HEK293 (cell line): ENCODE data around the gene BOK.

Experiments
- CTCF ChIA-PET: fragments of 350-600 bp; formaldehyde crosslinking; extraction: SDS; loops from one replicate; lab custom pipeline; 2021; ENCODE audit warnings: antibody characterized with exemption; lab: Yijun Ruan, JAX
- POLR2A ChIA-PET: fragments of 300-600 bp; formaldehyde crosslinking; extraction: SDS; loops from one replicate; lab custom pipeline; 2020; ENCODE audit warnings: antibody characterized with exemption, inconsistent platforms; lab: Yijun Ruan, JAX
- H3K27ac ChIP-seq: fragments of 200-500 bp; sonication (Bioruptor generic); 2 replicates; pipeline ENCODE4 v1.5.1; 2014; ENCODE audit warnings: low read depth, low read length, control low read depth, inconsistent platforms; ENCODE audit errors: extremely low read depth
- H3K36me3 ChIP-seq, 2 experiments: fragments of 200-500 bp in 1 of 2; sonication (Bioruptor generic) in 1 of 2; 1 replicate in 1 of 2; 2 replicates in 1 of 2; pipeline ENCODE4 v1.5.1; 2014 to 2017; ENCODE audit warnings: inconsistent platforms in 2 of 2, low read length in 2 of 2; ENCODE audit not compliant: control insufficient read depth in 2 of 2, insufficient read depth in 1 of 2
- H3K4me1 ChIP-seq: fragments of 200-500 bp; sonication (Bioruptor generic); 2 replicates; pipeline ENCODE4 v1.5.1; 2014; ENCODE audit warnings: mild to moderate bottlenecking, low read length, inconsistent platforms; ENCODE audit not compliant: control insufficient read depth, insufficient read depth
- H3K4me3 ChIP-seq: 2 replicates; pipeline ENCODE4 v1.5.1; 2011; ENCODE audit warnings: low read depth, mild to moderate bottlenecking, control low read depth, low read length, moderate library complexity
- H3K9me3 ChIP-seq: fragments of 200-500 bp; sonication (Bioruptor generic); 2 replicates; pipeline ENCODE4 v1.5.1; 2014; ENCODE audit warnings: low read depth, low read length, inconsistent platforms; ENCODE audit not compliant: control insufficient read depth, insufficient read depth
- ATF2 ChIP-seq: fragments of 450-650 bp; formaldehyde crosslinking; IDR thresholded peaks from 2 replicates; pipeline ENCODE4 v1.5.1; 2016; ENCODE audit warnings: missing biosample characterization, missing genetic modification characterization, low read depth
- EGR2 ChIP-seq: fragments of 450-650 bp; formaldehyde crosslinking; IDR thresholded peaks from 2 replicates; pipeline ENCODE4 v1.5.1; 2016; ENCODE audit warnings: low read depth, missing biosample characterization, missing genetic modification characterization
- MEIS1 ChIP-seq: sonication (generic); formaldehyde crosslinking; IDR thresholded peaks from 2 replicates; pipeline ENCODE4 v1.8.1; 2022; ENCODE audit warnings: missing genetic modification reagents, mild to moderate bottlenecking, borderline replicate concordance
- OVOL3 ChIP-seq: fragments of 450-650 bp; formaldehyde crosslinking; IDR thresholded peaks from 2 replicates; pipeline ENCODE4 v1.5.1; 2016; ENCODE audit warnings: missing biosample characterization, missing genetic modification characterization
- PRDM1 ChIP-seq: fragments of 450-650 bp; formaldehyde crosslinking; IDR thresholded peaks from 2 replicates; pipeline ENCODE4; 2016; ENCODE audit warnings: missing biosample characterization, missing genetic modification characterization
- PRDM6 ChIP-seq: fragments of 450-650 bp; formaldehyde crosslinking; IDR thresholded peaks from 2 replicates; pipeline ENCODE4 v1.5.1; 2017; ENCODE audit warnings: missing biosample characterization, missing genetic modification characterization
- RBAK ChIP-seq: fragments of 450-650 bp; formaldehyde crosslinking; IDR thresholded peaks from 2 replicates; pipeline ENCODE4 v1.5.1; 2016; ENCODE audit warnings: missing biosample characterization, missing genetic modification characterization
- TRIM28 ChIP-seq: IDR thresholded peaks from 2 replicates; pipeline ENCODE4 v1.6.1; 2011; ENCODE audit warnings: low read length, control low read depth, borderline replicate concordance
- YY2 ChIP-seq: fragments of 450-650 bp; formaldehyde crosslinking; IDR thresholded peaks from 2 replicates; pipeline ENCODE4 v1.5.1; 2016; ENCODE audit warnings: missing biosample characterization, missing genetic modification characterization
- ZBTB8A ChIP-seq: fragments of 450-650 bp; formaldehyde crosslinking; IDR thresholded peaks from 2 replicates; pipeline ENCODE4 v1.5.1; 2016; ENCODE audit warnings: missing biosample characterization, missing genetic modification characterization
- ZNF112 ChIP-seq: fragments of 450-650 bp; formaldehyde crosslinking; IDR thresholded peaks from 2 replicates; pipeline ENCODE4 v1.5.0; 2017; ENCODE audit warnings: missing biosample characterization, missing genetic modification characterization
- ZNF175 ChIP-seq: fragments of 450-650 bp; formaldehyde crosslinking; IDR thresholded peaks from 2 replicates; pipeline ENCODE4 v1.5.1; 2016; ENCODE audit warnings: missing biosample characterization, missing genetic modification characterization
- ZNF214 ChIP-seq: fragments of 450-650 bp; formaldehyde crosslinking; IDR thresholded peaks from 2 replicates; pipeline ENCODE4 v1.5.1; 2017; ENCODE audit warnings: missing biosample characterization, mild to moderate bottlenecking, missing genetic modification characterization, borderline replicate concordance
- ZNF274 ChIP-seq, 2 experiments: fragments of 200-500 bp in 1 of 2; fragments of 450-650 bp in 1 of 2; sonication (Bioruptor generic) in 1 of 2; formaldehyde crosslinking in 1 of 2; IDR thresholded peaks; 2 replicates each; pipeline versions ENCODE4 v1.5.1 to v1.6.1; 2014 to 2016; ENCODE audit warnings: borderline replicate concordance in 1 of 2, inconsistent platforms in 1 of 2, low read length in 1 of 2, missing biosample characterization in 1 of 2, missing genetic modification characterization in 1 of 2
- ZNF311 ChIP-seq: fragments of 450-650 bp; formaldehyde crosslinking; IDR thresholded peaks from 2 replicates; pipeline ENCODE4 v1.5.1; 2017; ENCODE audit warnings: missing biosample characterization, missing genetic modification characterization, borderline replicate concordance
- ZNF341 ChIP-seq: fragments of 450-650 bp; formaldehyde crosslinking; IDR thresholded peaks from 2 replicates; pipeline ENCODE4; 2016; ENCODE audit warnings: low read depth, missing biosample characterization, missing genetic modification characterization
- ZNF366 ChIP-seq: fragments of 450-650 bp; formaldehyde crosslinking; conservative IDR thresholded peaks from 2 replicates; pipeline ENCODE4 v1.5.1; 2016; ENCODE audit warnings: missing biosample characterization, missing genetic modification characterization
- ZNF433 ChIP-seq: fragments of 450-650 bp; formaldehyde crosslinking; IDR thresholded peaks from 2 replicates; pipeline ENCODE4 v1.5.1; 2016; ENCODE audit warnings: missing biosample characterization, missing genetic modification characterization, low read depth
- ZNF548 ChIP-seq: fragments of 450-650 bp; formaldehyde crosslinking; IDR thresholded peaks from 2 replicates; pipeline ENCODE4 v1.5.1; 2016; ENCODE audit warnings: missing biosample characterization, missing genetic modification characterization
- ZNF558 ChIP-seq: fragments of 450-650 bp; formaldehyde crosslinking; IDR thresholded peaks from 2 replicates; pipeline ENCODE4 v1.5.1; 2016; ENCODE audit warnings: missing biosample characterization, missing genetic modification characterization
- ZNF623 ChIP-seq: fragments of 450-650 bp; formaldehyde crosslinking; IDR thresholded peaks from 2 replicates; pipeline ENCODE4 v1.5.1; 2016; ENCODE audit warnings: missing biosample characterization, missing genetic modification characterization
- ZNF624 ChIP-seq: fragments of 450-650 bp; formaldehyde crosslinking; IDR thresholded peaks from 2 replicates; pipeline ENCODE4 v1.5.1; 2017; ENCODE audit warnings: missing biosample characterization, missing genetic modification characterization
- ZNF777 ChIP-seq: fragments of 450-650 bp; formaldehyde crosslinking; IDR thresholded peaks from 2 replicates; pipeline ENCODE4 v1.5.1; 2017; ENCODE audit warnings: missing biosample characterization, missing genetic modification characterization, borderline replicate concordance
- ZSCAN16 ChIP-seq: fragments of 450-650 bp; formaldehyde crosslinking; IDR thresholded peaks from 2 replicates; pipeline ENCODE4 v1.5.1; 2016; ENCODE audit warnings: missing biosample characterization, missing genetic modification characterization

The BOK gene

GRCh38 chr2:241607162-241607885 is 48.8 kb downstream of the BOK start:
- no peaks in the 10 kb centered on the region for H3K9me3 ChIP-seq
- peaks cover 18 to 62% of the 10 kb centered on the region in 2 experiments; a peak in 2 of 3 replicates for H3K36me3 ChIP-seq
- ChIA-PET POLR2A (no interaction called here), CTCF (no interaction called here)
- no peak overlapping the region for H3K4me3 ChIP-seq
- peaks cover 3% of the 10 kb centered on the region; the same call in 1 of the 2 replicates for H3K4me1 ChIP-seq
- no peak for TF ChIP-seq ZNF623
- TF ChIP-seq ZNF112, result no peak
- TF ChIP-seq ZNF777 (tag by site-specific recombination), result no peak
- TF ChIP-seq RBAK, result no peak
- TF ChIP-seq MEIS1, result no peak
- no peak for TF ChIP-seq OVOL3 (tag by site-specific recombination)
- no peak for TF ChIP-seq ZNF548
- no peak for TF ChIP-seq ZNF366 (tag by site-specific recombination)
- no peak for TF ChIP-seq TRIM28
- no peak for TF ChIP-seq ZNF214 (tag by site-specific recombination)
- TF ChIP-seq ZNF311, result no peak
- no peak for TF ChIP-seq ZNF558 (tag by site-specific recombination)
- TF ChIP-seq EGR2 (tag by site-specific recombination), result no peak
- TF ChIP-seq ZNF624 (tag by site-specific recombination), result no peak
- no peak for TF ChIP-seq PRDM1 (tag by site-specific recombination)
- TF ChIP-seq, all 188 proteins: peak for 0
- no peak overlapping the region for H3K27ac ChIP-seq

- Histone ChIP-seq H3K36me3 (peaks cover 18 to 52% of the 10 kb centered on the region in 2 experiments; a peak in 2 of 3 replicates), H3K4me1 (peaks cover 5% of the 10 kb centered on the region; the same call in 1 of the 2 replicates), H3K9me3 (no peaks in the 10 kb centered on the region)
- no peak for TF ChIP-seq PRDM6
- no peak for TF ChIP-seq ZBTB8A (tag by site-specific recombination)
- no peak for TF ChIP-seq YY2
- TF ChIP-seq ATF2 (tag by site-specific recombination), result no peak
- no peak for TF ChIP-seq ZNF341 (tag by site-specific recombination)
- no peak for TF ChIP-seq ZNF175 (tag by site-specific recombination)
- TF ChIP-seq ZNF433 (tag by site-specific recombination), result no peak
- TF ChIP-seq OVOL3 (tag by site-specific recombination), result no peak
- no peak for TF ChIP-seq ZNF274 (IDR thresholded peaks at IDR 0.05; ENCODE audit: low read length)
- TF ChIP-seq ZNF274 (tag by site-specific recombination; IDR thresholded peaks at IDR 0.05; ENCODE audit: borderline replicate concordance), result no peak
- TF ChIP-seq ZSCAN16 (tag by site-specific recombination), result no peak
- TF ChIP-seq, all 188 proteins: peak for 0
- Histone ChIP-seq H3K27ac (no peak overlapping the region), H3K4me3 (no peak overlapping the region)
- POLR2A ChIA-PET, result no interaction called here
- CTCF ChIA-PET, result interaction anchor here (1.5 kb wide), 1 partner anchor 15 kb away, joined by 3 read pairs; no protein-coding TSS in a partner anchor
These were observed 50.3 kb downstream of the BOK start for GRCh38 chr2:241608881-241609280.
